ENCODE data around the gene TXNDC15.
"Not testable (repeated sequence)": the region's sequence is repeated elsewhere in the genome, so short reads cannot be mapped to it uniquely, and the experiment has no call there.

The TXNDC15 gene

GRCh38 chr5:134835623-134836022 lies 38.5 kb upstream of the TXNDC15 start:
- Histone ChIP-seq H2BK12ac (ENCODE audit: low read length) (no peak overlapping the region), H2AFZ (ENCODE audit: insufficient read depth, low read length, poor library complexity) (no peak overlapping the region), H3K14ac (ENCODE audit: low read length) (no peak overlapping the region), H3K4me2 (ENCODE audit: low read length) (no peak overlapping the region), H4K8ac (ENCODE audit: low read depth, low read length) (no peak overlapping the region), H3K4ac (ENCODE audit: low read depth, low read length) (no peak overlapping the region), H3K9me3 (ENCODE audit: insufficient read depth, low read depth, low read length) (no peaks in the 10 kb centered on the region), H2BK5ac (ENCODE audit: low read depth, low read length, poor library complexity) (no peak overlapping the region), H3K36me3 (ENCODE audit: control insufficient read depth in 1 of 2, insufficient read depth in 2 of 2, low read length in 2 of 2) (peaks cover 22 to 29% of the 10 kb centered on the region in 2 experiments), H3K79me1 (ENCODE audit: low read length) (no peaks in the 10 kb centered on the region), H3K4me3 (ENCODE audit: low read depth, low read length) (no peak overlapping the region), H3K23ac (ENCODE audit: low read length) (no peak overlapping the region), H3K79me2 (ENCODE audit: control insufficient read depth, insufficient read depth, low read length, poor library complexity) (no peaks in the 10 kb centered on the region), H3K27me3 (ENCODE audit: insufficient read depth, low read length) (no peaks in the 10 kb centered on the region), H3K18ac (ENCODE audit: low read length) (no peak overlapping the region), H3K27ac (ENCODE audit: low read depth, low read length) (no peak overlapping the region), H4K12ac (ENCODE audit: low read depth, low read length) (no peak overlapping the region), H2AK5ac (ENCODE audit: low read length) (no peak overlapping the region), H3K4me1 (ENCODE audit: control insufficient read depth in 1 of 2, insufficient read depth in 2 of 2, low read length in 2 of 2) (no peaks in the 10 kb centered on the region), H4K91ac (ENCODE audit: low read depth, low read length) (no peak overlapping the region), H2BK120ac (ENCODE audit: insufficient read depth, low read length, poor library complexity) (no peak overlapping the region), H3K9ac (ENCODE audit: low read length) (no peak overlapping the region)
- no peak for DNase-seq
- no CpG with 5 or more reads among the region's 2 CpGs for WGBS (ENCODE audit: extremely low coverage, insufficient coverage, insufficient read length)

GRCh38 chr5:134837530-134838181 lies 36.5 kb upstream of the TXNDC15 start:
- H3K4me2 ChIP-seq (ENCODE audit: low read length): no peak overlapping the region
- no peak overlapping the region for H2BK5ac ChIP-seq (ENCODE audit: low read depth, low read length, poor library complexity)
- H3K23ac ChIP-seq (ENCODE audit: low read length): no peak overlapping the region
- H3K4me1 ChIP-seq (ENCODE audit: control insufficient read depth in 1 of 2, insufficient read depth in 2 of 2, low read length in 2 of 2): no peaks in the 10 kb centered on the region
- H3K4ac ChIP-seq (ENCODE audit: low read depth, low read length): no peak overlapping the region
- no CpG with 5 or more reads among the region's 3 CpGs for WGBS (ENCODE audit: extremely low coverage, insufficient coverage, insufficient read length)
- no peaks in the 10 kb centered on the region for H3K9me3 ChIP-seq (ENCODE audit: insufficient read depth, low read depth, low read length)
- no peak overlapping the region for H2AFZ ChIP-seq (ENCODE audit: insufficient read depth, low read length, poor library complexity)
- no peak overlapping the region for H3K18ac ChIP-seq (ENCODE audit: low read length)
- no peak overlapping the region for H3K14ac ChIP-seq (ENCODE audit: low read length)
- no peak overlapping the region for H3K27ac ChIP-seq (ENCODE audit: low read depth, low read length)
- H4K12ac ChIP-seq (ENCODE audit: low read depth, low read length): no peak overlapping the region
- no peak overlapping the region for H2AK5ac ChIP-seq (ENCODE audit: low read length)
- H4K8ac ChIP-seq (ENCODE audit: low read depth, low read length): no peak overlapping the region
- no peak for DNase-seq
- no peak overlapping the region for H3K4me3 ChIP-seq (ENCODE audit: low read depth, low read length)
- peaks cover 19 to 24% of the 10 kb centered on the region in 2 experiments for H3K36me3 ChIP-seq (ENCODE audit: control insufficient read depth in 1 of 2, insufficient read depth in 2 of 2, low read length in 2 of 2)
- no peak overlapping the region for H2BK12ac ChIP-seq (ENCODE audit: low read length)
- H3K27me3 ChIP-seq (ENCODE audit: insufficient read depth, low read length): no peaks in the 10 kb centered on the region
- no peak overlapping the region for H2BK120ac ChIP-seq (ENCODE audit: insufficient read depth, low read length, poor library complexity)
- no peak overlapping the region for H4K91ac ChIP-seq (ENCODE audit: low read depth, low read length)
- H3K9ac ChIP-seq (ENCODE audit: low read length): no peak overlapping the region
- no peaks in the 10 kb centered on the region for H3K79me2 ChIP-seq (ENCODE audit: control insufficient read depth, insufficient read depth, low read length, poor library complexity)
- H3K79me1 ChIP-seq (ENCODE audit: low read length): no peaks in the 10 kb centered on the region

GRCh38 chr5:134838361-134838760 lies 35.8 kb upstream of the TXNDC15 start:
- H4K91ac ChIP-seq (ENCODE audit: low read depth, low read length); H2BK12ac ChIP-seq (ENCODE audit: low read length); H3K79me2 ChIP-seq (ENCODE audit: control insufficient read depth, insufficient read depth, low read length, poor library complexity); H2AFZ ChIP-seq (ENCODE audit: insufficient read depth, low read length, poor library complexity); H3K27ac ChIP-seq (ENCODE audit: low read depth, low read length); H3K18ac ChIP-seq (ENCODE audit: low read length); H3K4ac ChIP-seq (ENCODE audit: low read depth, low read length); H3K9me3 ChIP-seq (ENCODE audit: insufficient read depth, low read depth, low read length); DNase-seq; H3K4me1 ChIP-seq (ENCODE audit: control insufficient read depth in 1 of 2, insufficient read depth in 2 of 2, low read length in 2 of 2); H3K4me3 ChIP-seq (ENCODE audit: low read depth, low read length); H3K79me1 ChIP-seq (ENCODE audit: low read length); H3K9ac ChIP-seq (ENCODE audit: low read length); H4K12ac ChIP-seq (ENCODE audit: low read depth, low read length); H2BK5ac ChIP-seq (ENCODE audit: low read depth, low read length, poor library complexity); H3K4me2 ChIP-seq (ENCODE audit: low read length); H2AK5ac ChIP-seq (ENCODE audit: low read length); H2BK120ac ChIP-seq (ENCODE audit: insufficient read depth, low read length, poor library complexity); H4K8ac ChIP-seq (ENCODE audit: low read depth, low read length); H3K27me3 ChIP-seq (ENCODE audit: insufficient read depth, low read length); H3K14ac ChIP-seq (ENCODE audit: low read length); H3K23ac ChIP-seq (ENCODE audit: low read length): not testable (repeated sequence)
- H3K36me3 ChIP-seq (ENCODE audit: control insufficient read depth in 1 of 2, insufficient read depth in 2 of 2, low read length in 2 of 2): peaks cover 21% of the 10 kb centered on the region in 2 experiments
- no CpG with 5 or more reads among the region's 9 CpGs for WGBS (ENCODE audit: extremely low coverage, insufficient coverage, insufficient read length)

- no peak overlapping the region for H4K91ac ChIP-seq (ENCODE audit: low read depth, low read length)
These were observed 33.4 kb upstream of the TXNDC15 start for GRCh38 chr5:134840811-134841210.

More at GRCh38 chr5:134840811-134841210, 33.4 kb upstream of the TXNDC15 start:
- no peak for DNase-seq
- H3K14ac ChIP-seq (ENCODE audit: low read length): no peak overlapping the region
- H4K12ac ChIP-seq (ENCODE audit: low read depth, low read length): no peak overlapping the region
- no peak overlapping the region for H3K4me2 ChIP-seq (ENCODE audit: low read length)
- H3K79me2 ChIP-seq (ENCODE audit: control insufficient read depth, insufficient read depth, low read length, poor library complexity): no peaks in the 10 kb centered on the region
- H3K18ac ChIP-seq (ENCODE audit: low read length): no peak overlapping the region
- H2AK5ac ChIP-seq (ENCODE audit: low read length): no peak overlapping the region
- no peak overlapping the region for H3K9ac ChIP-seq (ENCODE audit: low read length)
- H3K79me1 ChIP-seq (ENCODE audit: low read length): no peaks in the 10 kb centered on the region
- no peaks in the 10 kb centered on the region for H3K4me1 ChIP-seq (ENCODE audit: control insufficient read depth in 1 of 2, insufficient read depth in 2 of 2, low read length in 2 of 2)
- H3K4me3 ChIP-seq (ENCODE audit: low read depth, low read length): no peak overlapping the region
- no peak overlapping the region for H4K8ac ChIP-seq (ENCODE audit: low read depth, low read length)
- no peak overlapping the region for H3K4ac ChIP-seq (ENCODE audit: low read depth, low read length)
- no peak overlapping the region for H3K23ac ChIP-seq (ENCODE audit: low read length)
- H3K27ac ChIP-seq (ENCODE audit: low read depth, low read length): no peak overlapping the region
- no CpG with 5 or more reads among the region's 3 CpGs for WGBS (ENCODE audit: extremely low coverage, insufficient coverage, insufficient read length)
- H2BK5ac ChIP-seq (ENCODE audit: low read depth, low read length, poor library complexity): no peak overlapping the region
- no peak overlapping the region for H2BK12ac ChIP-seq (ENCODE audit: low read length)
- H2BK120ac ChIP-seq (ENCODE audit: insufficient read depth, low read length, poor library complexity): no peak overlapping the region
- H3K36me3 ChIP-seq (ENCODE audit: control insufficient read depth in 1 of 2, insufficient read depth in 2 of 2, low read length in 2 of 2): peaks cover 11 to 13% of the 10 kb centered on the region in 2 experiments
- no peaks in the 10 kb centered on the region for H3K9me3 ChIP-seq (ENCODE audit: insufficient read depth, low read depth, low read length)
- H2AFZ ChIP-seq (ENCODE audit: insufficient read depth, low read length, poor library complexity): no peak overlapping the region
- no peaks in the 10 kb centered on the region for H3K27me3 ChIP-seq (ENCODE audit: insufficient read depth, low read length)
